GM04503 (cell line): ENCODE measurements around the gene IGBP1.
"Not testable (repeated sequence)": the region's sequence is repeated elsewhere in the genome, so short reads cannot be mapped to it uniquely, and the experiment has no call there.

Experiments used
- DNase-seq: peaks from one replicate; pipeline ENCODE4 v3.0.0-alpha.2; 2012; ENCODE audit warnings: low read depth

IGBP1 gene

DNA sequence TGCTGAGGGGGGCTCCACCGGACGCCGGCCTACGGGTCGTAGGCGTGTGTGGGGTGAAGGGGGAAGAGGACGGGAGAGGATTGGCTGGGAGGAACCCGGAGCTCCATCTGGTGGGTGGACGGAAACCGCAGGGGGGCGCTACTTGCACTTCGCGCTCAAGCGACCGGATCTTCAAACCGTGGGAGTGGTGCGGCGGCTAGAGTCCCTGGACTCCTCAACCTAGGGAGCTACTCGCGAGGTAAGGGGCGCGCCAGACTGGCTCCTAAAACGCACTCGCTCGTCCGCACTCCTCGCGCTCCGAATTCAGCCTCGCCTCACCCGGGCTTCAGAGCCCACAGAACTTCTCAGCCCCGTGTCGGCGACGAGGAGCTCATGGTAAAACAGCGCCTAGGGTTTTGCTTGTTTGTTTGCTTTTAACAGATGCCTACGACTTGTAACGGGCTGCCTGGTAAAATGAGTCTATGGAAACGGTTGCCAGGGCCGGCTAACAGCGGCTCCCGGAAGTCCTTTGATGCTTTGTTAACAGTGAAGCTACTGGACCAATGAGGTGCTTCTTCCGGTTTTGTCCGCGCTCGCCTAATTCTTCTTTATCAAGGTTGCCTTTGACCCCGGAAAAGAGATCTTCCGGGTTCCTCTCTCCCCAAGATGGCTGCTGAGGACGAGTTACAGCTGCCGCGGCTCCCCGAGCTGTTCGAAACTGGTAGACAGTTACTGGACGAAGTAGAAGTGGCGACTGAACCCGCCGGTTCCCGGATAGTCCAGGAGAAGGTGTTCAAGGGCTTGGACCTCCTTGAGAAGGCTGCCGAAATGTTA, at the start of gene IGBP1:
TSS of gene IGBP1 (plus strand) at position 145 of the 813 bp plus-strand sequence. CDS start at position 646, 501 bp downstream.
- peak; percentile 61 for DNase-seq

- DNase-seq: no peak
Observed at GRCh38 chrX:70084592-70085240, 48.5 kb upstream of the IGBP1 start.

GRCh38 chrX:70087857-70088630, 45.2 kb upstream of the IGBP1 start:
- peak; percentile 27 for DNase-seq

GRCh38 chrX:70088751-70089150, 44.5 kb upstream of the IGBP1 start:
- no peak for DNase-seq

- peak; percentile 47 for DNase-seq
Observed at GRCh38 chrX:70089604-70090297, 43.5 kb upstream of the IGBP1 start.

- DNase-seq: no peak
Observed at GRCh38 chrX:70092247-70092646, 41.0 kb upstream of the IGBP1 start.

GRCh38 chrX:70096052-70096451, 37.2 kb upstream of the IGBP1 start:
- no peak for DNase-seq

GRCh38 chrX:70105229-70105628, 28.0 kb upstream of the IGBP1 start:
- DNase-seq: no peak

GRCh38 chrX:70111436-70112026, 21.7 kb upstream of the IGBP1 start:
- not testable (repeated sequence) for DNase-seq

- no peak for DNase-seq
Observed at GRCh38 chrX:70117738-70118137, 15.5 kb upstream of the IGBP1 start.

GRCh38 chrX:70123014-70123413, 10.2 kb upstream of the IGBP1 start:
- not testable (repeated sequence) for DNase-seq

DNA sequence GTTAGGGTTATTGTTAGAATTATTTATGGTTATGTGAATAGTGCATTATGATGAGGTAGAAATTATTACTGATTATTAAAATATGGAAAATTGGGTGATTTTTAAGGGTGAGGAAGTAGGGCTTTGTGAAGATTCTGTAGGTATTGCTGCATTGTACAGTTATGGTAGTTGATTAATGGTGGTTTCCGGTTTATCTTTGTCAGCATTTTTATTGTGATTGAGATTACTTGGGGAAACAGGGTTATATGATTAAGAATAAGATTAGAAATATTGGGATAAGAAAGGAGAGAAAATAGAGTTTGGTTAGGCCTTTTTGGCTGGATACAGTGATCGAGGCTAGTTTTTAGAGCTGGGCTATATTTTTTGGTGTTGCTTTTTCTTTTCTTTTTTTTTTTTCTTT, 8.6 kb upstream of the IGBP1 start:
- no peak for DNase-seq

DNA sequence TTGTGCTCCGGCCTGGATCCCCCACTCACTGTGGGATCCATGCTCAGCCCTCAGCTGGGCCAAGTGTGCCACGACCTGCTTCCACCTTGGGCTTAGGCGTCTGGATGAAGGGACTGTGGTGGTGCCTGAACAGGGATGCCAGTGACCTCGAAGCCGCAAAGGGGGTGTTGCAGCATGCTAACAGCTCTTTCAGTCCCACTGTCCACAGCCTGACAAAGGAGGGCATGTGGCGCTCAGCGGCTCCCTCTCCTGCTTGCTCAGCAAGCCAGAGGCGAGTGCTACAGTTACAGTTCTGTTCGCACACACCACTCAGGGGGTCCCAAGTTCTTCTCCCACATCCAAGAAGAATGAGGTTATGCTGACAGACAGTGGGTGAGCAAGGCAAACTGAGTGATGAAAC, 5.2 kb upstream of the IGBP1 start:
- DNase-seq: no peak

DNA sequence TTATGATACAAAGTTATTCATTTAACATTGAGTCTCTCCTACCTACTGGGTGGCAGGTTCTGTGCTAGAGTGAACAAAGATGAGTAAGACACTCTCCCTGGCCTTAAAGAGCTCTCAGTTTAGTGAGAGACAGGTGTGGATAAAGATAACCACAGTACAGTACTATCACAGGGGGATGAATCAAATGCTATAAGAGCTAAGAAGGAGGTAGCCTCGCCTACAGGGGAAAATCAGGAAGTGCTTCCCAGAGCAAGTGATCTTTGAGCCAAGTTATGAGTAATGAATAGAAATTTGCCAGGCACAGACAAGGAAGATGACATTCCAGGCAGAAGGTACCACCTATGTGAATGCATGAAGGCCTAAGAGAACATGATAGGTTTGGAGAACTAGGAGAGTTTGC, 3.4 kb upstream of the IGBP1 start:
- DNase-seq: no peak

- no peak for DNase-seq
Observed at GRCh38 chrX:70132224-70132623, 1.0 kb upstream of the IGBP1 start.

GRCh38 chrX:70132877-70133302, 357 bp upstream of the IGBP1 start:
- no peak for DNase-seq

GRCh38 chrX:70134116-70134477, 850 bp downstream of the IGBP1 start:
- DNase-seq: peak; percentile 3

DNA sequence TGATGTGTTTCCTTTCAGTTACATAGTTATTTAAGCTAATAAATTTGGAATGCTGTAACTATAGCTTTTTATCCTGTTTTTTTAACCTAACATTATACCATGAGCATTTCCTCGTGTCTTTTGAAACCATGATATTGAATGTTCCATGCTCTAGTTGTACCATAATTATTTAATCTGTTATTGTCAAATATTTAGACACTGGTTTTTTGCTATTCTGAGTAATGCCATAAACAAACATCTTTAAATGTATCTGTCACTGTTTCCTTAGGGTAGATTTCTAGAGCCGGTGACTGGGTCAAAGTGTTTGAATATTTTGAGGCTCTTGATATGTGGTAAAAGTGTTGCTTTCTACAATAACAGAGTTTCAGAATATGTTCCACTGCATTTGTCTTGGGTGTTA, 5.4 kb downstream of the IGBP1 start:
- no peak for DNase-seq

DNA sequence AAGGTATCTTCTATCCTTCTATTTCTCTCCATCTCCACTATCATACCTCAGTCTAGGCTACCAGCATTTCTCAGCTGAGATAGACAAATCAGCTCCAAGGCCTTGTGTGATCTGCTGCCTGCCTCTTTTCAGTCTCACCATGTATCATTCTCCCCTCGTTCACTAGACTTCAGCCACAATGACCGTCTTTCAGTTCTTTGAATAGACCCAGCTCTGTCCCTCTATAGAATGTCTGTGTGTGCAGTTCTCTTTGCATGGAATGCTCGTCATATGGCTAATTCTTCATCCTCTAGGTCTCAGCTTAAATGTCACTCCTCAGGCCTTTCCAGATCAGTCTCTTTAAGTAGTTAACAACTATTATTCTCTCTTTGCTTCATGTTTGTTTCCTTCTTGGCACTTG, 6.5 kb downstream of the IGBP1 start:
- DNase-seq: no peak

DNA sequence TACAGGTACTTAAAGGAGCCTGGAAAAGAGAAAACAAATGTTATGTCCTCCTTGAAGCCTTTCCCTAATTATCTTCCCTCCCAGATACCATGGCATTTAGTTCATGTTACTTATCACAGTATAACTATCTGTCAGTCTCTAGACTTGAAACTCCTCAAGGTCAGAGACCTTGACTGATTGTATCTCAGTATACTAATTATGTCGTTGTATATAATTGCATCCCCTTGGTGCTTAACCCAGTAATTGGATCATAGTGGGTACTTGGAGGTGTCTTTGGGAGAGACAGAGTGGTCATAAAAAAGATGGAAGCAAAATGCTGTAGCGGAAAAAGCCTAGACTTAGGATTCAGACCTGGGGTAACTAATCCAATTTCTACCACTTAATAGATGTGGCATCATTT, 8.1 kb downstream of the IGBP1 start:
- no peak for DNase-seq
